Activated T-cell treated with anti-CD3 and anti-CD28 coated beads, Interleukin-2, amount 50 U/mL, for 48 hours (primary cell): ENCODE results near the gene SOHLH1.

Source experiments
- DNase-seq, 2 experiments: peaks; one replicate each; pipeline ENCODE4 v3.0.0-alpha.2; 2020

Gene SOHLH1

GRCh38 chr9:135655317-135655716 is 44.0 kb downstream of the SOHLH1 start:
- no peak for DNase-seq

GRCh38 chr9:135650408-135650807 is 48.9 kb downstream of the SOHLH1 start:
- no peak for DNase-seq

GRCh38 chr9:135649508-135649907 is 49.8 kb downstream of the SOHLH1 start:
- DNase-seq, result no peak

- DNase-seq, result no peak
Measured at GRCh38 chr9:135648494-135649410, 50.5 kb downstream of the SOHLH1 start.

GRCh38 chr9:135647884-135648283 is 51.4 kb downstream of the SOHLH1 start:
- no peak for DNase-seq

- no peak for DNase-seq
Measured at GRCh38 chr9:135644631-135645218, 54.6 kb downstream of the SOHLH1 start.
